ENCODE data around the gene PKN2.

DNA sequence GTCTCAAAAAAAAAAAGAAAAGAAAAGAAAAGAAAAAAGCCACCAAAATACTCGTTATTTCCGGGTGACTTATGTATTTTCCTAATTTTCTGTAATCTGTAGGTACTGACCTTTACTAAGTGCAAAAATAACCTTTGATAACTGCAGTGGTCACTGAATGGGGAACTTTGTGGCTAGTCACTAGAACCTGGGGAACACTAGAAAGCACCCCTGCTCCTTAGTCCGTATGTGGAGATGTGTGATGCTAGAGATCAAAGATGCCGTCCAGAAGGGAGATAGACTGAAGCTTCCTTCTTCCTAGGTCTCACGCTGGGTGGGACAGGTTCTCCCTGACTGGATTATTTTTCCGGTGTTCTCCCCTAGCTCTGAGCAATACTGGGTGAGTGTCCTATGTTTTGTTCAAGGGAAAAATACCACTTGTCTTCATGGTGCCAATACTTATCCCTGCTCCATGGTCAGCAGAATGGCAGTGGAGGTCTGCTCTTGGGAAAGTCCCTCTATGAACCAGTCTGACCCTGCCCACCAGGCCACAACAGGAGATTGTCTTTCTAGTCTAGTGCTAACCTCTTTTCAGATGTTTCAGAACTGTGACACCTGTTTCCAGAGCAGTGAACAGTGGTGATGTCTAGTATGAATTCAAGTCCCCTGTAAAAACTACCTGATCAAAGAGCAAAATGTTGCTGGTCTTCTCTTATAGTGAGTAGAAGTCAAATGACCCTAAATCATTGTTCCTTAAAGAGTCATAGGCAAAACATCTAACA, 167.4 kb downstream of the PKN2 start:
- TF ChIP-seq POLR2A (IDR thresholded peaks at IDR 0.05) (no peak), CTCF (IDR thresholded peaks at IDR 0.05) (no peak)

Measured in thyroid gland (tissue), 4 donors.